ENCODE measurements around the gene TMEM108. TPM values are rescaled to one million over a fixed set of nuclear protein-coding genes. Genes with fewer than 3 reads are reported as not detected.

The TMEM108 gene
- total and polyA plus RNA-seq, 2 of the 4 experiments (the other 2 are of a cell fraction), result 0.18 to 2.2 TPM

- no peaks in the 10 kb centered on the region for H3K4me1 ChIP-seq (ENCODE audit: control insufficient read depth, insufficient read depth, low read length)
- no CpG with 5 or more reads among the region's 1 CpG for WGBS, 2 experiments (ENCODE audit: extremely low coverage in 2 of 2, insufficient read length in 1 of 2)
- H3K9ac ChIP-seq (ENCODE audit: low read depth, low read length), result no peak overlapping the region
- H3K18ac ChIP-seq (ENCODE audit: low read depth, low read length), result no peak overlapping the region
- H2BK20ac ChIP-seq (ENCODE audit: low read depth, low read length), result no peak overlapping the region
- H4K5ac ChIP-seq (ENCODE audit: low read depth, low read length), result no peak overlapping the region
- no peaks in the 10 kb centered on the region for H3K79me1 ChIP-seq (ENCODE audit: low read depth in 1 of 2, low read length in 2 of 2)
- no peaks in the 10 kb centered on the region for H3K36me3 ChIP-seq (ENCODE audit: control insufficient read depth, insufficient read depth, low read length)
- intact Hi-C loops (cut with micrococcal nuclease) (no loop called here), dilution Hi-C loops (cut with HindIII; ENCODE audit: low sequenced_read_pairs, unreplicated experiment) (no loop called here), in situ Hi-C loops (cut with MboI; ENCODE audit: low sequenced_read_pairs) (no loop called here)
- H2BK15ac ChIP-seq (ENCODE audit: low read depth, low read length), result no peak overlapping the region
- POLR2A ChIA-PET (ENCODE audit: unreplicated experiment), result interaction anchor here (0.6 kb wide), 1 partner anchor 93 kb away, joined by 3 read pairs; no protein-coding TSS in a partner anchor
- no peak overlapping the region for H2BK120ac ChIP-seq (ENCODE audit: low read depth, low read length)
- no peaks in the 10 kb centered on the region for H3K27me3 ChIP-seq (ENCODE audit: control insufficient read depth, insufficient read depth, low read length)
- no peak overlapping the region for H3K4me3 ChIP-seq (ENCODE audit: insufficient read depth, low read depth, low read length)
- H3K27ac ChIP-seq (ENCODE audit: insufficient read depth, low read length), result no peak overlapping the region
- H3K4me2 ChIP-seq (ENCODE audit: low read depth, low read length), result no peak overlapping the region
- H3K9me3 ChIP-seq (ENCODE audit: control insufficient read depth, insufficient read depth, low read length), result no peaks in the 10 kb centered on the region
- H3K23ac ChIP-seq (ENCODE audit: low read depth, low read length), result no peak overlapping the region
- no peak for TF ChIP-seq CEBPB (IDR thresholded peaks at IDR 0.05; ENCODE audit: low read depth, low read length)
- TF ChIP-seq MAFK (IDR thresholded peaks at IDR 0.05; ENCODE audit: low read depth, low read length), result no peak
- no peak for TF ChIP-seq CHD1 (IDR thresholded peaks at IDR 0.05; ENCODE audit: low read depth, low read length)
- TF ChIP-seq FOS (IDR thresholded peaks at IDR 0.05; ENCODE audit: low read depth, low read length), result no peak
- TF ChIP-seq RAD21 (IDR thresholded peaks at IDR 0.05; ENCODE audit: low read length), result no peak
- no peak for TF ChIP-seq NFE2L2 (IDR thresholded peaks at IDR 0.05; ENCODE audit: low read depth, low read length)
- no peak overlapping the region for H2AK5ac ChIP-seq (ENCODE audit: low read depth, low read length)
- no peak for DNase-seq
- no peak overlapping the region for H4K8ac ChIP-seq (ENCODE audit: low read depth in 2 of 2, low read length in 2 of 2)
- no peak for ATAC-seq (ENCODE audit: low read depth)
- H4K20me1 ChIP-seq (ENCODE audit: insufficient read depth, low read length), result no peaks in the 10 kb centered on the region
- no TSS peak for BruUV-seq (replicated peaks)
- no peak overlapping the region for H2BK5ac ChIP-seq (ENCODE audit: low read depth, low read length, poor library complexity, severe bottlenecking)
- no peak overlapping the region for H3K14ac ChIP-seq (replicated peaks; ENCODE audit: low read depth, low read length)
- CTCF ChIA-PET, result interaction anchor here (1.1 kb wide), 1 partner anchor 22 kb away, joined by 4 read pairs; no protein-coding TSS in a partner anchor
- H3K9me1 ChIP-seq (ENCODE audit: insufficient read depth, low read length), result no peaks in the 10 kb centered on the region
- no peak overlapping the region for H2AFZ ChIP-seq (replicated peaks; ENCODE audit: low read length, poor library complexity)
- H4K91ac ChIP-seq (ENCODE audit: insufficient read depth, low read depth, low read length), result no peak overlapping the region
- H3K4ac ChIP-seq (ENCODE audit: low read depth, low read length), result no peak overlapping the region
- H2AK9ac ChIP-seq (replicated peaks; ENCODE audit: low read depth, low read length, poor library complexity), result peak overlapping the region; percentile 42
- H3K56ac ChIP-seq (ENCODE audit: extremely low read depth, insufficient read depth, low read length), result no peak overlapping the region
Measured at GRCh38 chr3:133208184-133208583, 170.0 kb downstream of the TMEM108 start.
